ENCODE results near the gene IRS2.

IRS2 gene

GRCh38 chr13:109767023-109767422 lies 19.4 kb downstream of the IRS2 start:
- TF ChIP-seq CTCF (IDR thresholded peaks at IDR 0.05; ENCODE audit: control extremely low read depth, extremely low read depth, low read depth, missing control alignments) = no peak
- DNase-seq (ENCODE audit: extremely low spot score) = no peak
- CTCF ChIA-PET = no interaction called here
- POLR2A ChIA-PET = no interaction called here

- CTCF ChIA-PET = no interaction called here
- DNase-seq (ENCODE audit: extremely low spot score) = no peak
- no peak for TF ChIP-seq CTCF (IDR thresholded peaks at IDR 0.05; ENCODE audit: control extremely low read depth, extremely low read depth, low read depth, missing control alignments)
- POLR2A ChIA-PET = no interaction called here
These were observed 21.7 kb downstream of the IRS2 start for GRCh38 chr13:109764470-109765291.

GRCh38 chr13:109764045-109764444 lies 22.3 kb downstream of the IRS2 start:
- CTCF ChIA-PET = no interaction called here
- no peak for DNase-seq (ENCODE audit: extremely low spot score)
- POLR2A ChIA-PET = no interaction called here
- no peak for TF ChIP-seq CTCF (IDR thresholded peaks at IDR 0.05; ENCODE audit: control extremely low read depth, extremely low read depth, low read depth, missing control alignments)

- DNase-seq (ENCODE audit: extremely low spot score) = no peak
- no peak for TF ChIP-seq CTCF (IDR thresholded peaks at IDR 0.05; ENCODE audit: control extremely low read depth, extremely low read depth, low read depth, missing control alignments)
- POLR2A ChIA-PET = no interaction called here
- CTCF ChIA-PET = interaction anchor here (0.9 kb wide), 1 partner anchor 38 kb away, joined by 3 read pairs; no protein-coding TSS in a partner anchor
These were observed 23.6 kb downstream of the IRS2 start for GRCh38 chr13:109762791-109763190.

- no peak for DNase-seq (ENCODE audit: extremely low spot score)
- no peak for TF ChIP-seq CTCF (IDR thresholded peaks at IDR 0.05; ENCODE audit: control extremely low read depth, extremely low read depth, low read depth, missing control alignments)
- CTCF ChIA-PET = no interaction called here
- POLR2A ChIA-PET = no interaction called here
These were observed 24.7 kb downstream of the IRS2 start for GRCh38 chr13:109761695-109762094.

- CTCF ChIA-PET = no interaction called here
These were observed 25.4 kb downstream of the IRS2 start for GRCh38 chr13:109760951-109761350.

More at GRCh38 chr13:109760951-109761350, 25.4 kb downstream of the IRS2 start:
- no peak for TF ChIP-seq CTCF (IDR thresholded peaks at IDR 0.05; ENCODE audit: control extremely low read depth, extremely low read depth, low read depth, missing control alignments)
- no peak for DNase-seq (ENCODE audit: extremely low spot score)
- POLR2A ChIA-PET = no interaction called here
